Measurements from ENCODE around the gene CHD2. TPM values are rescaled to one million over a fixed set of nuclear protein-coding genes. Genes with fewer than 3 reads are reported as not detected.

Gene CHD2
- total RNA-seq, 1 experiment from 2014 or later, result 63.3 TPM

GRCh38 chr15:93073465-93073952, 173.4 kb downstream of the CHD2 start:
- Histone ChIP-seq H3K79me1 (ENCODE audit: insufficient read depth, low read depth, low read length, poor library complexity, severe bottlenecking) (peaks cover 5% of the 10 kb centered on the region), H4K8ac (replicated peaks; ENCODE audit: insufficient read length, low read depth, low read length) (no peak overlapping the region), H2AK5ac (ENCODE audit: insufficient read length, low read length) (no peak overlapping the region), H3K23me2 (ENCODE audit: insufficient read length, low read depth, low read length, poor library complexity, severe bottlenecking) (peaks cover 19% of the 10 kb centered on the region), H3K27ac (ENCODE audit: insufficient read length, low read depth, low read length) (no peak overlapping the region), H3K14ac (ENCODE audit: insufficient read depth, low read length) (no peak overlapping the region; the same call in 1 of the 2 replicates), H2BK20ac (ENCODE audit: low read depth, low read length, poor library complexity, severe bottlenecking) (no peak overlapping the region), H3K4ac (ENCODE audit: low read depth, low read length) (no peak overlapping the region), H3K4me2 (ENCODE audit: insufficient read depth, insufficient read length, low read length) (peak overlapping the region; percentile 52), H3K56ac (ENCODE audit: insufficient read length, low read depth, low read length) (no peak overlapping the region), H2BK12ac (ENCODE audit: insufficient read length, low read depth, low read length) (no peak overlapping the region), H4K5ac (ENCODE audit: insufficient read length, low read depth, low read length) (no peak overlapping the region), H2BK120ac (ENCODE audit: low read depth, low read length, poor library complexity, severe bottlenecking) (no peak overlapping the region), H3K27me3 (ENCODE audit: insufficient read depth, low read length) (no peaks in the 10 kb centered on the region; the same call in 1 of the 2 replicates), H3K4me1 (ENCODE audit: insufficient read depth, low read length) (peaks cover 8% of the 10 kb centered on the region; the same call in 1 of the 2 replicates), H3K79me2 (ENCODE audit: insufficient read depth, low read length) (peaks cover 16% of the 10 kb centered on the region; the same call in 1 of the 2 replicates), H3T11ph (ENCODE audit: low read length) (no peak overlapping the region), H2BK5ac (ENCODE audit: insufficient read length, low read length) (no peak overlapping the region), H2AFZ (ENCODE audit: low read length) (no peak overlapping the region), H3K18ac (ENCODE audit: insufficient read length, low read depth, low read length) (no peak overlapping the region), H4K20me1 (ENCODE audit: control insufficient read depth, insufficient read depth, insufficient read length) (no peaks in the 10 kb centered on the region), H2BK15ac (ENCODE audit: low read depth, low read length) (no peak overlapping the region), H4K91ac (ENCODE audit: insufficient read length, low read depth, low read length) (no peak overlapping the region), H3K23ac (ENCODE audit: insufficient read length, low read depth, low read length) (no peak overlapping the region), H3K9ac (ENCODE audit: extremely low read depth, insufficient read length, low read length) (no peak overlapping the region), H3K9me3 (ENCODE audit: control insufficient read depth, low read depth, low read length) (no peaks in the 10 kb centered on the region)
- WGBS (ENCODE audit: extremely low coverage, insufficient read length, low lambda C conversion rate), result no CpG with 5 or more reads among the region's 30 CpGs
- Mint-ChIP-seq H3K27me3 (ENCODE audit: low read depth) (peaks cover 32% of the 10 kb centered on the region), H3K4me1 (peaks cover 55 to 62% of the 10 kb centered on the region in 2 experiments), H3K4me3 (peak overlapping the region; percentile 87 to 92), H3K9me3 (no peaks in the 10 kb centered on the region; a peak in 1 of 5 replicates), H3K36me3 (ENCODE audit: insufficient read depth in 1 of 3, low read depth in 3 of 3) (peaks cover 10 to 34% (median 17%) of the 10 kb centered on the region in 3 experiments), H3K27ac (peak overlapping the region; percentile 66 to 98 (median 88); a peak in 4 of 7 replicates)
- DNase-seq, result peak; percentile 57
- TF ChIP-seq, protein P1, sequence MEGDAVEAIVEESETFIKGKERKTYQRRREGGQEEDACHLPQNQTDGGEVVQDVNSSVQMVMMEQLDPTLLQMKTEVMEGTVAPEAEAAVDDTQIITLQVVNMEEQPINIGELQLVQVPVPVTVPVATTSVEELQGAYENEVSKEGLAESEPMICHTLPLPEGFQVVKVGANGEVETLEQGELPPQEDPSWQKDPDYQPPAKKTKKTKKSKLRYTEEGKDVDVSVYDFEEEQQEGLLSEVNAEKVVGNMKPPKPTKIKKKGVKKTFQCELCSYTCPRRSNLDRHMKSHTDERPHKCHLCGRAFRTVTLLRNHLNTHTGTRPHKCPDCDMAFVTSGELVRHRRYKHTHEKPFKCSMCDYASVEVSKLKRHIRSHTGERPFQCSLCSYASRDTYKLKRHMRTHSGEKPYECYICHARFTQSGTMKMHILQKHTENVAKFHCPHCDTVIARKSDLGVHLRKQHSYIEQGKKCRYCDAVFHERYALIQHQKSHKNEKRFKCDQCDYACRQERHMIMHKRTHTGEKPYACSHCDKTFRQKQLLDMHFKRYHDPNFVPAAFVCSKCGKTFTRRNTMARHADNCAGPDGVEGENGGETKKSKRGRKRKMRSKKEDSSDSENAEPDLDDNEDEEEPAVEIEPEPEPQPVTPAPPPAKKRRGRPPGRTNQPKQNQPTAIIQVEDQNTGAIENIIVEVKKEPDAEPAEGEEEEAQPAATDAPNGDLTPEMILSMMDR (conservative IDR thresholded peaks at IDR 0.05), result no peak

All from H9 (cell line).